Muscle of back (tissue), 11 donors: ENCODE measurements around the gene DDHD1. TPM values are rescaled to one million over a fixed set of nuclear protein-coding genes. Genes with fewer than 3 reads are reported as not detected.

ENCODE experiments used
- DNase-seq, 3 donors: peaks; one replicate each; pipeline versions ENCODE4 v3.0.0 to v3.0.0-alpha.2; 2013
- polyA plus RNA-seq, 10 donors: library from polyadenylated mRNA; unstranded; fragments of 120-200 nt; gene quantifications; one replicate each; pipeline ENCODE4 v1.2.1, GENCODE V29; 2013; ENCODE audit not compliant: insufficient read length in 10 of 10

Gene DDHD1
- polyA plus RNA-seq, 10 donors = 5.0 to 9.2 (median 7.7) TPM

DNA sequence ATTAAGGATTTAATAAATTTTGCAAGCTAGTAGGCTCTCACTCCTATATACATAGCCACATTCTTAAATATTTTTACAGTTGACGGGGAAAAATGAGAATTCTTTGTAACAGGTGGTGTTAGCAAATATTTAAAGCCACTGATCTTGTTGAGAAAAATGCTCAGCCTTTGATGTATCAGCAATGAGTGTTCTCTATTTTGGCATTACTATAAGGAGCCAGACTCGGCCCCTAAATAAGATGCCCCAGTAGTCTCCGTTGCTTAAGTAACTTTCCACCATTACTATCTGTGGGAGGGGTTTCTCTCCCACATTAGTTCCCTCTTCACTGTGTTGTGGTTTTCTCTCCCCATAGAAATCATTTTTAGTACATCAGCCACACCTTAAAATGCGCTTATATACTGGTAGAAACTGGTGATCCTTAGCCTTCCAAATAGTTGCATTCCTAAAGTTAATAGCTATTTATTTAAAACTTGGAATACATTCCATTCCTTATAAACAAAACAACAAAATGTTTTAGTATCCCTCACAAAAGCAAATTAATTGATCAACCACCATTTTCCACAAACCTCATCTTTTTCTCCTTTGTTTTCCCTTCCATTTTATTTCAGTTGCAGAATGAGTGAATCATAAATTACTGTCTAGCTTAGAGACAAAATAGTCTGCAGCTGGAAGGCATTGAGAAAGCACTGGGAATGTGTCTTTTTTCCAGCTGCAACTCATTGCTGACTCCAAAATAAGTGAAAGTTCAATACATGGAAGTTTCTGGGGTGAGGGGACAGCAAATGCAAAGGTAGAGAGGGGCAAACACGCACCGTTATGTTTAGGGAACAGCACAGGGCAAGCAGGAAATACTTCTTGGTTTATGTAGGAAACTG lies 117.5 kb downstream of the DDHD1 start:
- DNase-seq = peak in 2 of 3 donors; percentile 52 to 79

DNA sequence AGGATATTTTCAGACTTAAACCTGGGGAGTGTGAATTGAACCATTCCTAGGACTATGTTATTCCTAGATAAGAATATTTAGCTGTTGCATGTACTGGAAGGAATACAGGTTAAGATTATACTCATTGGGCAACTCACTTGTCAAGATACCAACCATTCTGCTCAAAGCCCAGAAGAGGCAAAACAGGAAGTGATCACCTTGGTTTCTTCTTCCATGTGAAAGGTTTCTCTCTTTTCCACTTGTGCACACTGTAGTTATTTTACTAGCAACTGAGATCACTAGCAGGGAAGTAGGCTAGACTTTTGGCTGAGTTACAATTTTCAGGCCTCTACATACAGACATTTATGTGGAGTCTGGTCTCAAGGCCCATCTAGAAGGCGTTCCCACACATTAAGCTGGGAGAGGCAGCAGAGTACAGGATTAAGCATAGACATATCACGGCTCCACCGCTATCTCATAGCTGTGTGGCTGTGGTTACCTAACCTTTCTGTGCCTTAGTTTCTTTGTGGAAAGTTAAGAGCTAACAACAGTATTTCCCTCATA lies 118.4 kb downstream of the DDHD1 start:
- DNase-seq = peak in 1 of 3 donors; percentile 32

DNA sequence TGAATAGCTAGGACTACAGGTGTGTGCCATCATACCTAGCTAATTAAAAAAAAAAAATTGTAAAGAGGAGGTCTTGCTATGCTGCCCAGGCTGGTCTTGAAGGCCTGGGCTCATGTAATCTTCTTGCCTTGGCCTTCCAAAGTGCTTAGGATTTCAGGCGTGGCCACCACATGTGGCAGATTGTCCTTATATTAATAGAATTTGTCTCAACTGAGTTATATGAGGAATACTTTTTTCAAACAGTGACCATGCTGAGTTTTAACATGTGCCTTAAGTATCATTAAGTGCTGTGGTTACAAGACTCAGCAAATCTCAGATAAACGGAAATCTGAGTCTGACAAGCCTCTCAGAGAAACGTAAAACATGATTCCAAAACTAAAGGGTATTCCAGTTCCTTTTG lies 119.1 kb downstream of the DDHD1 start:
- no peak for DNase-seq

DNA sequence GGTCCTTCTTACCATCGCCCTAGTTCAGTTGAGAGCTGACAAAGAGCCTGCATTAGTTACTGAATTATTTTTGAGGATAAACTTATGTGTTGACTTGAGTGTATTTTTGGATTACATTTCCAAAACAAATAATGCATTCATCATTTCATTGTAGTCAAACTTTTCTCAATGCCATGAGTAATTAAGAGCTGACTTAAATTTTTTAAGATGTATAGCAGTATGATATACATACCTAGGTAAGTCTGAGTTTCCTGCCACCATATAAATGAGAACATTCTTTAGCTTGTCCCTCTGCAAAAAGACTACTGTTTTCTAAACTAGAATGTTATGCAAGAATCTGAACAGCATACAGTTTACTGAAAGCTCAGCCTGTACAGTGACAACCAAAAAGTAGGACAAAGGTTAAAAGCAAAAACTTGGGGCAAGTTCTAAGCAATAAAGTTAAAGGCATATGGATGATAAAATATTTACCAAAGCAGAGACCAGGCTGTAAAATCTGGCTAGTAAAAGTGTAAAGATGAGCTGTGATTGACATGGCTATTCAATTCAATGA lies 120.2 kb downstream of the DDHD1 start:
- peak in 1 of 3 donors; percentile 23 for DNase-seq

DNA sequence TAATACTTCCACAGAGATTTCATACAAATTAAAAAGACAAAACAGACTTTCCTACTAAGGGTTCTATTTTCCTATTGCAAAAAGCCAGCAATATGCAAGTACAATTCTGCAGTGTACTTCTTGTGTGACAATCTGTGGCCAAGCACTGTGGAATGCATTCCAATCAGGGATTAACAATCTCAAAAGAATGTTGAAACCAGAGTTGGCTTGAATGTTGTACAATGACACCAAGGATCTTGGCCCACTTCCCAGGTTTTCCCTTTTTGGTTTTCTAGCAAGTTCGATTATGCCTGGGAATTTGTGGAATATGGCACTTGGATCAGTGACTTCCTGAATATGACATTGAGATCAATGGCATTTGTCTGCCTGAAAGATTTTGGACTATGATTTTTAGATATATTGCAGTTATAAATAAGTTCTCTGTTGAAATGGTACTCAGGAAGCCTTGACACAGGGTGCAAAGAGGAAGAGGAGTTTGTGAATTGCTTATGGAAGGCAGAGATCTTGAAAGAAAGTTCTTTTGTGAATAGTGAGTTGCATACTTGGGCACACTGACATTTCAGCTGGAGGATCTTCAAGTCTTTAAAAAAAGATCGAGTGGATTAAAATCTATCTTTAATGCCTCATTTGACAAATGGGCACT lies 120.8 kb downstream of the DDHD1 start:
- DNase-seq = peak; percentile 63 to 90 (median 75)

DNA sequence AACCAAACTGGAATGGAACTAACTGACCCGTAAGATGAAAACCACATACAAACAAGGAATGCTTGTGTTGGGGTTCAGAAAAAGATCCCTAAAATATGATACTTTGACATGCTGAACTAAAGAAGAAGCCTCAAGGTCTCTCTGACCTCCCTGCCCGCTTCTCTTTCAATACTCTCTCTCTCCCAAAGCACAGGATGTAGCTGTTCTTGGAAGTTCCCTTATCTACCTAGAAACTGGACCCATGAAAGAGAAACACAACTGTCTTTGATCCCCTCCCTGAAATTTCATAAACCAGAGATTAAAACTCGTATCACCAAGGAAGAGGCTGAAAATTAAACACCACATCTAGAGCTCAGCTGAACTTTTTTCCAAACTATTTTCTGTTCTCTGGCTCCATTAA lies 125.6 kb downstream of the DDHD1 start:
- DNase-seq = no peak

DNA sequence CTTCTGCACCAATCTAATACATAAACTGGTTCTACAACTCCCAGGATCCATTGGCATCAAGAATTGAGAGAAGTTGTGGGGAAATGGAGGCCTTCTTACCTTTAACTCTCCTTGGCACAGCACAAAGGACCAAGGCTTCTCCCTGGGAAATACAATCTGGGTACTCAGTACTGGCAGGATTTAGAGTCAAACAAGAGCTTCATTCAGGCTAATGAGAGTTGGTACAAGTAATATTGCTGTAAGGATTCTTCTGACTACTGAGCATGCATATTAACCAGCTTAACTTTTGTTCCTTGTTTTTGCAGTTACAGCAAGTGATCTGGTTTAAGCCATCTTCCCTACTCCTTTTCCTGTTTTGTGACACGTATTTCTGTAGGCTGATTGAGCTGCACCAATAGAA lies 126.1 kb downstream of the DDHD1 start:
- DNase-seq = no peak

DNA sequence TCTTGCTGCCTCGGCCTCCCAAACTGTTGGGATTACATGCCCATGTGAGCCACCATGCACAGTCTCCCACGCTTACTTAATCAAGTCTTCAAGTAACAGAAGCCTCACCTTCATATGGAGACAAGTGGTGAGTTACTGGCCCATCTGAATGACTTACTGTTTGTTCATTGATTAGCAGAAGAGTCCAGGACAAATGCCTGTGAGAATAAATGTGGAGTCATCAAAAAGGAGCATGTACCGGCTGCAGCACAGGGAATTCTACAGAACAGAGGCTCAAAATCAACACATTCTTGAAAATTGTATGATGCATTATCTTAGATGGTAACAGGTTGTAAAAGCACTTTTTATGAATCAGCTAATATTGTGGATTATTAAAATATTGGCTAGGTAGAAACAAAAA lies 129.8 kb downstream of the DDHD1 start:
- no peak for DNase-seq

DNA sequence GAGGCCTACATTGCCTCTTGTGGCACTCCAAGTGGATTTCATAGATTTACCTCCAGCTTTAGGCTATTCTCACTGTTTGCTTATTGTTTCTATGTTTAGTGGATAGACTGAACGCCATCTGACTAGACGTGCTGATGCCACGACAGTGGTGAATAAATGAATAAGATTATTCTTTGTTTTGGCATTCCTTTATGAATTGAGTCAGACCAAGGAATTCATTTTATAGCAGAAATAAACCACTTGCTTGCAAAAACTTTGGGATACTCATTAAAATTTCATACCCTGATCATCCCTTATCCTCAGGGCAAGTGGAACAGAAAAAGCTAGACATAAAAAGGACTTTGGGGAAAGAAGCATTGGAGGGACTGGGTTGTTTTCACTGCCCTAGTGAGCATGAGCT lies 130.5 kb downstream of the DDHD1 start:
- DNase-seq = no peak

DNA sequence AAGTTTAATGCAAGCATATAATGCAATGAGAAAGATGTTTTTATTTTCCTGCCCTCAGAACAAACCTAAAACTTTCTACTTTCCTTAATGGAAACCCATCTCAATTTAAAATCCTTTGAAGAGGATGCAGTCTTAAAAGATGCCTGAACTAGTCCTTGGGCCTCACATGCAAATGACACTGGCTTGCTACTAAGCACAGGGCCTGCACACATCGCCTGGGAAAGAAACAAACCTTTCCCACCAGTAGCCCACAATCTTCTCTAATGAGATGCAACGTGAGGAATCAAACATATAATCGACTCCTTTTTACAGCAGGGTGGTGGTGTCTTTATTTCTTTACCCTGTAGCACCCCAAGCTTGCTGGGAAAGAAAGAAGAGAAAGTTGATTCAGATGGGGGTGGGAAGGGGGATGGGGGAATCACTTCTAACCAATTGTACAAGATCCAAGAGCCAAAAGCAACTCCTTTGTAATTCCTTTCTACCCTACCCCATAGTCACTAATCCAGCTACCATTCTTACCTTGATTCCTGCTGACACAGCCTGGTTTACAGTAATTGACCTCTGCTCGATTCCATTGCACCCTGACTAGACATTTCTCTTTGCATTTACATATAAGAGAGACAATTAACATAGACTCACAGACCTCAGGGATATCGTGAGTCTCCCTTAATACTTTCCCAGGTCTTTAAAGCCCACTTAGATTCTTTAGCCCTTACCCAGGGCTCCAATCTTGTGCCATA lies 132.8 kb downstream of the DDHD1 start:
- DNase-seq = no peak

DNA sequence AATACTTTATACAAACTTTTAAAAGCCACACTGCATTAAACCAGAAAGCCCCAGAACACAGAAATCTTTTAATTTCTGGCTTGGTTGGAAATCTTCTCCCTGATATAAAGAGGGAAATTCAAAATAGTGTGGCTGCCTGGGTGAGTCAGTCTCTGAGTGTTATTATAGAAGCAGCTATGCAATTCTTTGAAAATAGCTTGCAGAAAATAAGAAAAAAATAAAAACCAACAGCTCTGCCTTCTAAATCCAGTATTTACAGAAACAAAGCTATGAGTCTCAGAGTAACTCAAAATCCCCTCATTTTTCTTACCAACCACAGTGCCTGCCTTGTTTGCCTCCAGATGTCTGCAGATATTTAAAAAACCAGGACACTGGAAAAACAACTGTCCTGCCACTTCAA lies 133.7 kb downstream of the DDHD1 start:
- no peak for DNase-seq

DNA sequence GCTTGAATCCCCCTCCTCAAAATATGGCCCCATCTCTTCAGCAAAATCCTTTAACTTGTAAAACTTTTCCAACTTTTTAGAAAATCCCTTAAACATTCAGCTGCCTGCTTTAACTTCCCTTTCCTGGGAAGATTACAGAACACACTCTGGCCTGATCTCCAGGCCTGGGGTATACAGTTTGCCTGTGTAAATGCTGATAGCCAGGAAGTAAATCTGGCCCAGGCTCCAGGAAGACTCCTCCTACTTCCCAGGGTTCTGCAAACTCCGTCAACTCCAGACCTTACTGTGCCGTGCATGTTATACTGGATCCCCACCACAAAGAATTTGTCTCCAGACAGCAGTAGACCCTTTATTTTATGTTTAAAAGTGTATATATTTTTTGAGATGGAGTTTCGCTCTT lies 135.3 kb downstream of the DDHD1 start:
- no peak for DNase-seq

DNA sequence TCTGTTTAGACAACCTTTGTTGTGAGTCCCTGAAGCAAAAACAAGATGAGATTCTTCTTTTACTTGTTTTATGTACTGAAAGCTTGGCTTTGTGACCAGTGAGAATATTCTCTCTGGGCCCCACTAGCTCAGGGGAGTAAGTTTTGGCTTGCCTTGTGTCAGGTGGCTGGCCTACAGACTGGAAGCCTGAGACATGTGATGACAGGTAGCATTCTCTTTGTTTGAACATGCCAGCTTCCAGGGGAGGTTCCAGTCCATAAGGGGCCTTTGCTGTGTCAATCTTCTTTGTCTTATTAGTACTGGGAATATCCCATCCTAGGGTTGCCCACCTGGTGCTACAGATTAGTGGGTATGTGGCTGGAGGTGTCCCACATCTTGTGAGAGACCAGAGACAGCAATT lies 136.2 kb downstream of the DDHD1 start:
- no peak for DNase-seq

DNA sequence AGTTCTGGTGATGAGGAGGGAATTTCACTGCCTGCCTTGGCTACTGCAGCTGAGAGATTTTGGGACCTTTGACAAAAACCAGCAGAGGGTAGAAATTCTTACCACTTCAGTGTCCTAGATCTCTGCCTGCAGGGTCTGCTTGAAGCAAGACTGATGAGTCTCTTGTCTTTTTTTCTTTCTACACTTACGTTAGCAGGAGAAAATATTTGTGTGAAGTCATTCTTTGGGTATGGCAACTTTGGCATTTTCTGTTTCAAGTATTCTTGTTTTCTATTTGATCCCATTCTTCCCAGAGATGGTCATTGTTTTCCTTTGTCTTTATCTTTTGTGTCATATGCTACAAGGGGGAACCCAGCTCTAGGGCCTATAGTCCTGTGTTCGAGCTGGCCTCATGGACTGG lies 136.6 kb downstream of the DDHD1 start:
- DNase-seq = no peak

DNA sequence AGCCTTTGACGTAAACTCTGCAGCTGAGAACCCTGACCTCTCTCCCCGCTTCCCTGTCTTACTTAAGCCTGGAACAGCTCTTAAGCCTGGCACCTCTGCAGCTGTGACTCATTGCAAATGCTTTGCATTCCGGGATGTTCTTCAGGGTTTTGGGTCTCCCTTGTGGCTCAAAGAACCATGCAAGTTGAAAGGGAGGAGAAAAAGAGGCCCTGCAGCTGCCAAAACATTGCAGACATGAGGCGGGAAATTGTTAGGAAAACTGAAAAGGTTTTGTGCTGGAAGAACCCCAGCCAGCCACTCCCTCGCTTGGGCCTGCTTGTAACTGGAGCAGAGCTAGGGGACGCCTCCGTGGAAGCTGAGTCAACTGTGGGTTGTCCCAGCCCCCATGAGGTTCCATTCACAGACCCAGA lies 142.1 kb downstream of the DDHD1 start:
- peak; percentile 92 to 96 (median 95) for DNase-seq

DNA sequence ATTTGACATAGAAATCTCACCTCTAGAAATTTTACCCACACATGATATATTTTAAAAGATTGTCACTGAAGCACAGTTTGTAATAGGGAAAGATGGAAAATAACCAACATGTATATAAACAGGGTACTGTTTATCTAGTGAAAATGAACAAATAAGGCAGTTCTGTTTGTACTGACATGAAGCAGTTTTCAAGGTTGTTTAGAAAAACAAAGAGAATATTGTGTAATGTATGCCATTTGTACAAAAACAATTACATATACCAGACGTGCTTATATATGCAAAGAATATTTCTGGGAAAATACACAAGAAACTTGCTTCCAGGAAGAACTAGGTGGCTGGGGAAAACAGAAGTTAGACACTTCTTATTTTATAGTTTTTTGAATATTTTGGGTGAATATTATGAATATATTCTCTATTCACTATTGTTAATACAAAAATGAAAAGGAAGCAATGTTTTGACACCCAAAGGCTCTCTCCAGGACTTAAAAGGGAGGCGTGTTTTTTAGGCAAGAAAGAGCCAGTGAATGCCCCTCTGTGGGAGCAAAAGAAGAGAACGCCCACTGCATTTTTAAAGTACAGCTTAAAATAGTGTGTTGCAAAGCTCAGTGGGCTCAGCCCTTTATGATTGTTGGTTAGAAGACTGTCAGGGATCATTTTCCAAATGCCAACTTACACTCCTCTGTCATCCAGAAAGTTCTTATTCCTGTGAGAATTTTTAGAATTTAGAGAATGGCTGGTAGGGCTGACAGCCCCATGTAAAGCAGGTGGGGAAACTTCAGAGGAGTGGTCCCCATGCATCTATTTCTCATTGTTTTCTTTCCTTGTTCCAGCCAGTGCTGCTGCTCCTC lies 142.7 kb downstream of the DDHD1 start:
- peak in 2 of 3 donors; percentile 35 to 66 for DNase-seq

DNA sequence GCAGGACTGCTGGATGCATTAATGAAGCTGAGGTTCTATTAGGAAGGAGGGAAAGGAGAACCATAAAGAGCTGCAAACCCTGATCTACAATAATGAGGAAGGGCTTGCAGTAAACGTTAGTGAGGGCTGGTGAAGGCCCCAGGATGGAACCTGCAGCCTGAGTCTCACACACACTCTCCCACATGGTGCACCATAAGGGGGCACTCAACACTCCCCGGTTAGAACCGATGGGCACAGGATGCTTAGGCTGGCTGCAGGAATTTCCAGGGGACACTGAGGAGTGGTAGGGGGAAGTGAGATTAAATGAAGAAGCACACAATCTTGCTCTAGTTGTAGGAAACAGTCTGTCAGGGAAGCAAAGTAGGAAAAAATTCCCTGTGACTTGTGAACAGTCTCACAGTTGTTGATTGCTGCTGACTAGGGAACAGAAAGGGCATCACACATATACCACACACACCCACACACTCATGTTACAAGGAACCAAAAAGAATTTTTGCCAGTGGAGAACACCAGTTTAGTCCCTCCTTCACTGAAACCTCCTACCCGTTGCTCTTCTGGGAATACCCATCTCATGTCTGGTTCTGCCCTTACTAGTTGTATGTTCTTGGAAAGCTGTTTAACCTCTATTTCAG lies 146.1 kb downstream of the DDHD1 start:
- DNase-seq = no peak

DNA sequence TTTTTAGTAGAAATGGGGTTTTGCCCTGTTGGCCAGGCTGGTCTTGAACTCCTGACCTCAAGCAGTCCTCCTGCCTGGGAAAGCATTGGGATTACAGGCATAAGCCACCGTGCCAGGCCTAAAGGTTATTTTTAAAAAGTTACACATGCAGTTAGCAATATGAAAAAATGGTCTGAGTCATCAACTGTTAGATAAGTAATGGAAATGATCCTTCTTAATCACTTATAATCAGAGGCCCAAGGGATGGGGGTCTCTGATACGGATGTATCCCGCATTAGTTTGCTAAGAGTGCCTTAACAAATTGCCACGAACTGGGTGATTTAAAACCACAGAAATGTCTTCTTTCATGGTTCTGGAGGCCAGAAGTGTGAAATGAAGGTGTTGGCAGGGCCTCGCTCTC lies 148.1 kb downstream of the DDHD1 start:
- no peak for DNase-seq

DNA sequence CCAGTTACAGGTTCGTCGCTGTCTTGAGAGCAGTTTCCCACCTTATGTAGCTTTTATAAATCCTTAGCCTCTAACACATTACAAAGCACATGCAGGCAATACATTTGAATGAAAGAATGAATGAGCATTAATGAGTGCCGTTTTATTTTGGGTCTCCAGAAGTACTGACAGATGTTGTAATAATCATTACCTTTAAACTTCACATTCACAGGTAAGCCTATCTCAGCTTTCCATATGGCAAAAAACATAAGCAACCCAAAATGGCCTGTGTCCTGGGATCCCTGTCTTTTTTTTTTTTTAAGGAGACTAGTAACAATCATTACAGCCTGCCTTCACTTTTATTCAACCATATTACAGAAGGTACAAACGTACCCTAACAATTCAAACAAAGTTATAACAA lies 149.3 kb downstream of the DDHD1 start:
- DNase-seq = no peak

DNA sequence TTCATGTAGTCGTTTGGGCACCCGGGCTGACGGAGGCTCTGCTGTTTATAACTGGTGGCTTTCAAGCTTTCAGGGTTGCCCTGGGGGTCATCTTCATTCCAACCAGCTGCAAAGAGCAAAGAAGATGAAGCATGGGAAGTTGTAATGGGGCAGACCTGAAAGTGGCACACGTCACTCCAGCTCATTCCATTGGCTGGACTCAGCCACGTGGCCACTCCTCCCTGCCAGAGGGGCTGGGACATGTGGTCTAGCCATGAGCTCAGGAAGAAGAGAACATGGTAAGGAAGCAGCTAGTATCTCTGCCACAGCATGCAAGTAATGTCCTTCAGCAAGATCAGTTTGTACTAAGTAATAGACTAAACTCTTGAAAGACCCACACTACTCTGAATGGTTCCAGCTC lies 150.5 kb downstream of the DDHD1 start:
- DNase-seq = no peak
